Smooth muscle cell (in vitro differentiated cells): Measurements from ENCODE around the gene USP53. TPM values are rescaled to one million over a fixed set of nuclear protein-coding genes. Genes with fewer than 3 reads are reported as not detected.
"Not testable (repeated sequence)": the region's sequence is repeated elsewhere in the genome, so short reads cannot be mapped to it uniquely, and the experiment has no call there.

Experiments
- DNase-seq: peaks from one replicate; lab custom pipeline; 2025; ENCODE audit not compliant: unreplicated experiment; lab: John Stamatoyannopoulos, UW
- H2AFZ ChIP-seq: fragments of 200-600 bp; sonication (generic); 2 replicates; pipeline ENCODE4 v1.6.0; 2016; ENCODE audit warnings: antibody characterized with exemption, low read depth, mild to moderate bottlenecking
- H3F3A ChIP-seq: fragments of 200-600 bp; sonication (generic); 2 replicates; pipeline ENCODE4 v1.6.0; 2017; ENCODE audit warnings: antibody characterized with exemption, low read depth
- H3K27ac ChIP-seq: fragments of 200-600 bp; sonication (generic); 2 replicates; pipeline ENCODE4 v1.5.1; 2016; ENCODE audit warnings: low read depth, mild to moderate bottlenecking
- H3K27me3 ChIP-seq: fragments of 200-600 bp; sonication (generic); 2 replicates; pipeline ENCODE4 v1.6.1; 2016; ENCODE audit warnings: low read depth, mild to moderate bottlenecking
- H3K36me3 ChIP-seq: fragments of 200-600 bp; sonication (generic); 2 replicates; pipeline ENCODE4 v1.5.1; 2016; ENCODE audit warnings: low read depth
- H3K4me1 ChIP-seq: fragments of 200-600 bp; sonication (generic); 2 replicates; pipeline ENCODE4 v1.5.1; 2016; ENCODE audit warnings: low read depth
- H3K4me2 ChIP-seq: fragments of 200-600 bp; sonication (generic); 2 replicates; pipeline ENCODE4 v1.6.0; 2016; ENCODE audit warnings: mild to moderate bottlenecking
- H3K4me3 ChIP-seq: fragments of 200-600 bp; sonication (generic); 2 replicates; pipeline ENCODE4 v1.5.1; 2016; ENCODE audit warnings: mild to moderate bottlenecking
- H3K79me2 ChIP-seq: fragments of 200-600 bp; sonication (generic); 2 replicates; pipeline ENCODE4 v1.6.0; 2016; ENCODE audit warnings: low read depth, mild to moderate bottlenecking
- H3K9ac ChIP-seq: fragments of 200-600 bp; sonication (generic); 2 replicates; pipeline ENCODE4 v1.6.0; 2016; ENCODE audit warnings: low read depth
- H3K9me3 ChIP-seq: fragments of 200-600 bp; sonication (generic); replicated peaks from 2 replicates; pipeline ENCODE4 v1.5.1; 2016; ENCODE audit warnings: low read depth
- H4K20me1 ChIP-seq: fragments of 200-600 bp; sonication (generic); 2 replicates; pipeline ENCODE4 v1.6.0; 2016; ENCODE audit warnings: low read depth
- WGBS: methylation state at CpG from one replicate; pipeline ENCODE4 v1.1.7; 2016; ENCODE audit warnings: low lambda C conversion rate; 5-methylcytosine and 5-hydroxymethylcytosine counted together
- polyA plus RNA-seq: library from polyadenylated mRNA; unstranded; fragments of >200 nt; fragmentation: Nextera tagmentation; extraction: Ambion mirVana; gene quantifications from 2 replicates; pipeline ENCODE4 v1.2.1, GENCODE V29; 2016
- total RNA-seq: library from RNA; depleted of rRNA; stranded (reverse); fragments of >200 nt; gene quantifications from 2 replicates; pipeline ENCODE4 v1.2.3, GENCODE V29; 2014
- TF ChIP-seq, protein P1 (sequence below): fragments of 200-600 bp; sonication (generic); IDR thresholded peaks from 2 replicates; pipeline ENCODE4 v1.5.1; 2017; ENCODE audit warnings: borderline replicate concordance, mild to moderate bottlenecking, antibody characterized with exemption; ENCODE audit not compliant: insufficient read depth, poor library complexity, severe bottlenecking

USP53 gene
- total and polyA plus RNA-seq, 2 experiments from 2014 or later, result 4.2 to 16.3 TPM

DNA sequence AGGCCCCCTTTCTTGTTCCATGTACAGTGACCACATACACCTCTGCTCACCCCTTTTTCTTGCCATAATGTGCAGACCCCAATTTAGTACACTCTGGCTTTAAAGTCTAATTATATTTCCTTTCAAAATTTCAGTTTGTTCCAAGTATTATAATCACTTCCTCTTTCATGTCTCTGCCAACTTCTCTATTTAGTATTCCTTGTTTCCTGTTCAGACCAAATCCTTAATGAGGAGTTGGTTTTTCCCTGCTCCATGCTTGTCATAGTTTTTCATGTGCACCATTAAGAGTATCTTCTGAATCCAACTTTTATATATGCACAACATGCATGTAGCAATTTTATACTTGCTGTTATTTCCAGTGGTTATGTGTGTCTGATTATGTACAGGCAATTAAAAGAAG lies 32.3 kb downstream of the USP53 start:
- Histone ChIP-seq H2AFZ (no peak overlapping the region), H4K20me1 (no peaks in the 10 kb centered on the region), H3K36me3 (no peaks in the 10 kb centered on the region), H3K4me3 (no peak overlapping the region), H3K9ac (no peak overlapping the region), H3K4me1 (no peaks in the 10 kb centered on the region), H3K9me3 (no peaks in the 10 kb centered on the region), H3K4me2 (no peak overlapping the region), H3K27me3 (no peaks in the 10 kb centered on the region), H3K79me2 (peaks cover 3% of the 10 kb centered on the region), H3K27ac (no peak overlapping the region), H3F3A (no peaks in the 10 kb centered on the region)
- DNase-seq, result no peak
- TF ChIP-seq, protein P1, sequence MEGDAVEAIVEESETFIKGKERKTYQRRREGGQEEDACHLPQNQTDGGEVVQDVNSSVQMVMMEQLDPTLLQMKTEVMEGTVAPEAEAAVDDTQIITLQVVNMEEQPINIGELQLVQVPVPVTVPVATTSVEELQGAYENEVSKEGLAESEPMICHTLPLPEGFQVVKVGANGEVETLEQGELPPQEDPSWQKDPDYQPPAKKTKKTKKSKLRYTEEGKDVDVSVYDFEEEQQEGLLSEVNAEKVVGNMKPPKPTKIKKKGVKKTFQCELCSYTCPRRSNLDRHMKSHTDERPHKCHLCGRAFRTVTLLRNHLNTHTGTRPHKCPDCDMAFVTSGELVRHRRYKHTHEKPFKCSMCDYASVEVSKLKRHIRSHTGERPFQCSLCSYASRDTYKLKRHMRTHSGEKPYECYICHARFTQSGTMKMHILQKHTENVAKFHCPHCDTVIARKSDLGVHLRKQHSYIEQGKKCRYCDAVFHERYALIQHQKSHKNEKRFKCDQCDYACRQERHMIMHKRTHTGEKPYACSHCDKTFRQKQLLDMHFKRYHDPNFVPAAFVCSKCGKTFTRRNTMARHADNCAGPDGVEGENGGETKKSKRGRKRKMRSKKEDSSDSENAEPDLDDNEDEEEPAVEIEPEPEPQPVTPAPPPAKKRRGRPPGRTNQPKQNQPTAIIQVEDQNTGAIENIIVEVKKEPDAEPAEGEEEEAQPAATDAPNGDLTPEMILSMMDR, result no peak

GRCh38 chr4:119246177-119246733 lies 33.7 kb downstream of the USP53 start:
- TF ChIP-seq, protein P1, result no peak
- Histone ChIP-seq H3F3A (no peaks in the 10 kb centered on the region), H3K9ac (no peak overlapping the region), H3K79me2 (peaks cover 3% of the 10 kb centered on the region), H3K36me3 (no peaks in the 10 kb centered on the region), H4K20me1 (no peaks in the 10 kb centered on the region), H3K27me3 (no peaks in the 10 kb centered on the region), H2AFZ (no peak overlapping the region), H3K4me2 (no peak overlapping the region), H3K4me1 (no peaks in the 10 kb centered on the region), H3K9me3 (no peaks in the 10 kb centered on the region), H3K27ac (no peak overlapping the region), H3K4me3 (no peak overlapping the region)
- no peak for DNase-seq
- WGBS, result 93% methylated on average over 5 of the region's 5 CpGs

DNA sequence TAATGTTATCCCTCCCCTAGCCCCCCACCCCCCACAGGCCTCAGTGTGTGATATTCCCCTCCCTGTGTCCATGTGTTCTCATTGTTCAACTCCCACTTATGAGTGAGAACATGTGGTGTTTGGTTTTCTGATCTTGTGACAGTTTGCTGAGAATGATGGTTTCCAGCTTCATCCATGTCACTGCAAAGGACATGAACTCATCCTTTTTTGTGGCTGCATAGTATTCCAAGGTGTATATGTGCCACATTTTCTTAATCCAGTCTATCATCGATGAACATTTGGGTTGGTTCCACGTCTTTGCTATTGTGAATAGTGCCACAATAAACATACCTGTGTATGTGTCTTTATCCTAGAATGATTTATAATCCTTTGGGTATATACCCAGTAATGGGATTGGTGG lies 38.5 kb downstream of the USP53 start:
- not testable (repeated sequence) for H3K36me3 ChIP-seq, DNase-seq, H3F3A ChIP-seq, H3K4me1 ChIP-seq, H3K27me3 ChIP-seq, H3K4me2 ChIP-seq, H3K27ac ChIP-seq, H3K79me2 ChIP-seq, H3K9me3 ChIP-seq, H3K9ac ChIP-seq, H4K20me1 ChIP-seq, H2AFZ ChIP-seq, H3K4me3 ChIP-seq
- WGBS, result 96% methylated on average over 2 of the region's 2 CpGs

DNA sequence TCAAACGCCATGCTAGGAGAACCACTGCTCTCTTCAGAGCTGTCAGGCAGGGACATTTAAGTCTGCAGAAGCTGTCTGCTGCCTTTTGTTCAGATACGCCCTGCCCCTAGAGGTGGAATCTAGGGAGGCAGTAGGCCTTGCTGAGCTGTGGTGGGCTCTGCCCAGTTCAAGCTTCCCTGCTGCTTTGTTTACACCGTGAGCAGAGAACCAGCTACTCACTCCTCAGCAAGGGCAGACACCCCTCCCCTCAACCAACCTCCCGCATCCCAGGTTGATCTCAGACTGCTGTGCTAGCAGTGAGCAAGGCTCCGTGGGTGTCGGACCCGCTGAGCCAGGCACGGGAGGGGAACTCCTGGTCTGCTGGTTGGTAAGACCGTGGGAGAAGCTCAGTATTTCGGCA lies 42.7 kb downstream of the USP53 start:
- not testable (repeated sequence) for H3K4me3 ChIP-seq, H2AFZ ChIP-seq, H3K9me3 ChIP-seq, DNase-seq, H3K4me1 ChIP-seq, H3K4me2 ChIP-seq, H3K36me3 ChIP-seq, H3K27ac ChIP-seq, H3F3A ChIP-seq, H3K27me3 ChIP-seq, H3K79me2 ChIP-seq, H3K9ac ChIP-seq, H4K20me1 ChIP-seq
- WGBS, result 85% methylated on average over 10 of the region's 10 CpGs

DNA sequence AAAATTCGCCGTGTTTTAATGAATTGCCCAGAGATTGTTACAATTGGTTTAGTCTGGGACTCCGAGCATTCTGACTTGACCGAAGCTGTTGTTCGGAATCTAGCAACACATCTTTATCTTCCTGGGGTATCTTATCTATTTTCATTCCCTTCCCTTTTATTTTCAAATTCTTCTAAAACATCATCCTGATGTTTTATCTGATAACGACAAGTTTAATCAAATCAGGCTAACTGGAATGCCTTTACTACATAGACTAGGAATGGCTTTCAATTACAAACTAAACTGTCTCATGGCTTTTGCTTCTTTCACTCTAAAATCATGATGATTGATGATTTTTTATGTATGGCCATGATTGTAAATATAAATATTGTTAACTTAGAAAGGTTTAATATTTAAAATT lies 48.0 kb downstream of the USP53 start:
- 93% methylated on average over 6 of the region's 6 CpGs for WGBS
- no peak overlapping the region for H3K27ac ChIP-seq
- H3K4me2 ChIP-seq, result no peak overlapping the region
- TF ChIP-seq, protein P1, result no peak
- no peak overlapping the region for H3K9ac ChIP-seq
- H3K27me3 ChIP-seq, result no peaks in the 10 kb centered on the region
- H3K36me3 ChIP-seq, result no peaks in the 10 kb centered on the region
- H3F3A ChIP-seq, result no peaks in the 10 kb centered on the region
- no peaks in the 10 kb centered on the region for H4K20me1 ChIP-seq
- no peaks in the 10 kb centered on the region for H3K9me3 ChIP-seq
- H3K79me2 ChIP-seq, result no peaks in the 10 kb centered on the region
- H3K4me3 ChIP-seq, result no peak overlapping the region
- DNase-seq, result no peak
- H3K4me1 ChIP-seq, result no peaks in the 10 kb centered on the region
- no peak overlapping the region for H2AFZ ChIP-seq
